Activated T-helper 17 cell treated with anti-CD3 and anti-CD28 coated beads, Interleukin-2, amount 50 U/mL, for 72 hours (primary cell): ENCODE measurements around the gene SLC25A22. TPM values are rescaled to one million over a fixed set of nuclear protein-coding genes. Genes with fewer than 3 reads are reported as not detected.

Source experiments
- ATAC-seq: fragments of 150-1000 bp; cut with Tn5 transposase; replicated peaks from 2 replicates; pipeline ENCODE4 v1.10.0; 2021; ENCODE audit warnings: mild to moderate bottlenecking, moderate library complexity
- H3K27ac Mint-ChIP-seq: one replicate; pipeline ENCODE4 v1.8.0; 2022; ENCODE audit warnings: mixed read lengths
- H3K27me3 Mint-ChIP-seq: one replicate; pipeline ENCODE4 v1.8.0; 2022; ENCODE audit warnings: mixed read lengths
- H3K36me3 Mint-ChIP-seq: one replicate; pipeline ENCODE4 v1.8.0; 2022; ENCODE audit warnings: low read depth, mild to moderate bottlenecking, mixed read lengths
- H3K4me1 Mint-ChIP-seq: one replicate; pipeline ENCODE4 v1.8.0; 2022; ENCODE audit warnings: mixed read lengths
- H3K4me3 Mint-ChIP-seq: one replicate; pipeline ENCODE4 v1.8.0; 2022; ENCODE audit warnings: mild to moderate bottlenecking, mixed read lengths
- H3K9me3 Mint-ChIP-seq: one replicate; pipeline ENCODE4 v1.8.0; 2022; ENCODE audit warnings: mixed read lengths
- total RNA-seq, 2 donors: library from RNA; stranded (reverse); gene quantifications; one replicate each; pipeline ENCODE4 v1.2.3, GENCODE V29; 2022

Gene SLC25A22
- total RNA-seq, 2 donors from 2014 or later = 27.9 to 62.2 TPM

GRCh38 chr11:829847-830294 is 31.8 kb upstream of the SLC25A22 start:
- Mint-ChIP-seq H3K4me1 (peaks cover 10% of the 10 kb centered on the region), H3K36me3 (peaks cover 7% of the 10 kb centered on the region), H3K27ac (no peak overlapping the region), H3K9me3 (no peaks in the 10 kb centered on the region), H3K27me3 (peaks cover 7% of the 10 kb centered on the region), H3K4me3 (peak overlapping the region; percentile 43)
- no peak for ATAC-seq

DNA sequence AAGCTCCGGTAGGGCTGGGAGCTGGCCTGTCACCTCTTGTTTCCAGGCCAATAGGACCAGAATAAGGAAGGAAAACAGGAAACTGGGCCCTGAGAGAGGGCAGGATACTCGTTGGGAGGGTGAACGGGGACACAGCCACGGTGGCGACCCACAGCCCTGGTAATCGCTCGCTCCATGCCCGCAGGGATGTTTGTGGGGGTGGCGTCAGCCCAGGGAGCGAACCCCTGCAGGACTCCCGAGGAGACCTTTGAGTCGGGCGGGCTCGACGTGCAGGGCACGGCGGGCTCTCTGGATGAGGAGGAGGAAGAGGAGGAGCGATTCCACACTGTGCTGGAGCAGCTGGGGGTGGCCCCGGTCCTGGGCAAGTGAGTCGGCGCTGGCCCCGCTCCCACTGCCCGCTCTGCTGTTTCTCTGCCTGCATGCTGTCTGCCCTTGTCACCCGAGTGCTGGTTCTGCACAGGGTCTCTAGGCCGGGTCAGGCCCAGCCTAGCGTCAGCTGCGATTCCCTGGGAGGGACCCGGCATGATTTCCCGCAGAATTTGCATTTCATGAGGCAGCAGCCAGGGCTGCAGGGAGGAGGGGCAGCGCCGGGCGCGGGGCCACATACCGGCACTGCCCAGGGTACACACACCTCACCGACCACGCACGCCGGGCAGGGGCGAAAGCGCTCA is 31.2 kb upstream of the SLC25A22 start:
- ATAC-seq = no peak

DNA sequence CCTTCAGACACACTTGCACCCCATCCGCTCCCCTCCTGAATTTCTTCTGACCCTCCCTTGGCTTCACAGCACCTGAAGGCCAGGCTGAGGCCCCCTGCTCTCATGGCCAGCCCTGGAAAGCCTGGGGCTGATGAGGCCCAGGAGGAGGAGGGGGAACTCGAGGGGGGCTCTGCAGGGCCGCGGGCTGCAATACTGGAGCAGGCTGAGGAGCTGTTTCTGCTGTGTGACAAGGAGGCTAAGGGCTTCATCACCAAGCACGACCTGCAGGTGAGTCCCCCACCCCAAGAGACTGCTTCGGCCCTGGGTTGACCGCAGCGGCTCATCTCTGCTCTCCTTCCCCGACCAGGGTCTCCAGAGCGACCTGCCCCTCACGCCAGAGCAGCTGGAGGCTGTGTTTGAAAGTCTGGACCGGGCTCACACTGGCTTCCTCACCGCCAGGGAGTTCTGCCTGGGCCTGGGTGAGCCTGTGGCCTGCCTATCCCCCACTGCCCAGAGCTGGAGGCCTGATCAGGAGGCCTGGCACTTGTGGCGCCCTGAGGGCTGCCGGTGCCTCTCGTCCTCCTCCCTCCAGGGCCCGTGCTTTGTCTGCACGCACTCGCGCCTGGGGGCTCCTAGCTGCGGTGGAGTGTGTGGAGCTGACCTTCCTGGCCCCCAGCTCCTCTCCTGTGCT is 30.6 kb upstream of the SLC25A22 start:
- H3K4me3 Mint-ChIP-seq = peak overlapping the region; percentile 65
- H3K4me1 Mint-ChIP-seq = peaks cover 6% of the 10 kb centered on the region

More for the DNA sequence above, 31.2 kb upstream of the SLC25A22 start:
- Mint-ChIP-seq H3K27me3 (peaks cover 7% of the 10 kb centered on the region), H3K9me3 (no peaks in the 10 kb centered on the region), H3K4me3 (peak overlapping the region; percentile 43), H3K4me1 (peaks cover 10% of the 10 kb centered on the region), H3K36me3 (peaks cover 11% of the 10 kb centered on the region), H3K27ac (no peak overlapping the region)

DNA sequence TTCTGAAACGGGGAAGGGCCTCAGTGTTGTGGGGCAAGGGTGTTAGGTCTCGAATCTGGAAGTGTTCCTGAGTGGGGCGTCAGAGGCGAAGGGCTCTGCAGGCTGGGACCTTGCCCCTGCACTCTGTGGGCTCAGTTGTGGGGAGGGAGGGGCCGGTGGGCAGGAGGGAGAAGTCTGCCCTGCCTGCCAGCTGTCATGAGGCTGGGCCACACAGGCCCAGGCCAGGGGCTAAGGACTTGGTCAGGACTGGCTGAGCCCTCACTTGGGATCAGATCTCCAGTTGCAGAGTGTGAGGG is 29.8 kb upstream of the SLC25A22 start, which contains the start of gene CRACR2B:
Gene CRACR2B (plus strand): TSS at position 23 of the 296 bp plus-strand sequence. CDS start 689 bp downstream, outside the sequence.
- Mint-ChIP-seq H3K27ac (no peak within 1 kb of the TSS), H3K36me3 (peaks cover 16% of the 10 kb centered on the region), H3K4me1 (peaks cover 6% of the 10 kb centered on the region), H3K9me3 (no peaks in the 10 kb centered on the region), H3K4me3 (peak within 1 kb of the TSS; percentile 65), H3K27me3 (peaks cover 7% of the 10 kb centered on the region)
- ATAC-seq = no peak

More for the DNA sequence above, 30.6 kb upstream of the SLC25A22 start:
- ATAC-seq = no peak
- Mint-ChIP-seq H3K27ac (no peak overlapping the region), H3K36me3 (peaks cover 11% of the 10 kb centered on the region), H3K27me3 (peaks cover 7% of the 10 kb centered on the region), H3K9me3 (no peaks in the 10 kb centered on the region)

DNA sequence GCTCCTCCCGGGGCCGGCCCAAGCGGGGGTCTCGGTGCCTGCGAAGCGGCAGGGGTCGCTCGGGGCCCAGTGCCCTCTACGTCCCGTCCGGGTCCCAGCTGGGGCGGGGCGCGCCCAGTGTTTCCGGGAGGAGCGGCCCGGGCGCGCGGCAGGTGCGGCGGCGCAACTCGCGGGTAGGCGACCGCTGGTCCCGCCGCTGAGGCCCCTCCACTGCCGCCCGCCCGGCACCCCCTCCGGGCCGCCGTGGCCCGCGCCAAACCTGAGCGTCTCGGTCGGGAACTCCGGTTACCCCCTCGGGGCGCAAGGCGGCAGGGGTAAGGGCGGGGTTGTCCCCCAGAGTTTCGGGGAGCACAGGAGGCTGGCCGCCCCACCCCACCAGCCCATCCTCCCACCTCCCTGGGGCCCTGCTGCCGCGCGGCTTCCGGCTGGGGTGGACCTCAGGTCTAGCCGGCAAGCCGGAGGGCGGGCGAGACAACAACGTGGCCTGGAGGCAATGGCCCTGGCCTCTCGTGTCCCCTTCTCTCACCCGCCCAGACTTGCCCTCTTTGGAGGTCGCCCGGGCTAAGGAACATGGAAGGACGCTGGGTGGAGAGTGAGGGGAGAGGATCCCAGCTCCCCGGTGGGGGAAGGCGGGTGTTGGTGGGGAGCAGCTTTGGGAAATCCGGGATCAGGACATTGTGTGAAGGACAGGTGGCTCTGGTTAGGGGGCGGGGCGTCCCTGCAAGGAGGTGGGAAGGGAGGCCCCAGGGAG is 29.2 kb upstream of the SLC25A22 start:
- peaks cover 6% of the 10 kb centered on the region for H3K4me1 Mint-ChIP-seq
- peaks cover 7% of the 10 kb centered on the region for H3K27me3 Mint-ChIP-seq
- peak overlapping the region; percentile 65 for H3K4me3 Mint-ChIP-seq
- no peaks in the 10 kb centered on the region for H3K9me3 Mint-ChIP-seq
- H3K27ac Mint-ChIP-seq = no peak overlapping the region
- peaks cover 16% of the 10 kb centered on the region for H3K36me3 Mint-ChIP-seq
- peak; percentile 46 for ATAC-seq

DNA sequence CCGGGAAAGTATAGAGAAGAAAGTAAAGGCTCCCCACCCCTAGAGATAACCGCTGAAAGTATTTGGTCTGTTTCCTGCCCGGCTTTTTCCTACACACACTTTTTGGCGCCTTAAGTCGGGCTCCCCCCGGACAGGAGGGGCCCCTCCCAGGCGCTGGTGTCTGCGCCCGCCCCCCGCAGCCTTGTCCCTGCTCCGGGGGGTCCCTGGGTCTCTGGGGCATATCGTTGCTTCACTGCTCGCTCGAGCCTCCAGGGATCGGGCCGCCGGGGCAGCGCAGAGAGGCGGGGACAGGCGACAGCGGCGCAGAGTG is 28.7 kb upstream of the SLC25A22 start:
- Mint-ChIP-seq H3K9me3 (no peaks in the 10 kb centered on the region), H3K27ac (no peak overlapping the region), H3K36me3 (peaks cover 16% of the 10 kb centered on the region), H3K27me3 (peaks cover 7% of the 10 kb centered on the region), H3K4me3 (peak overlapping the region; percentile 64), H3K4me1 (peaks cover 6% of the 10 kb centered on the region)
- ATAC-seq = no peak

- H3K36me3 Mint-ChIP-seq = peaks cover 16% of the 10 kb centered on the region
- H3K27ac Mint-ChIP-seq = no peak overlapping the region
- no peaks in the 10 kb centered on the region for H3K9me3 Mint-ChIP-seq
- ATAC-seq = no peak
- peaks cover 4% of the 10 kb centered on the region for H3K27me3 Mint-ChIP-seq
- H3K4me1 Mint-ChIP-seq = peaks cover 6% of the 10 kb centered on the region
- H3K4me3 Mint-ChIP-seq = peak overlapping the region; percentile 64
These were observed 28.1 kb upstream of the SLC25A22 start for GRCh38 chr11:826227-826621.

- Mint-ChIP-seq H3K4me1 (peaks cover 6% of the 10 kb centered on the region), H3K27me3 (peaks cover 4% of the 10 kb centered on the region), H3K36me3 (peaks cover 16% of the 10 kb centered on the region), H3K4me3 (no peak overlapping the region), H3K9me3 (no peaks in the 10 kb centered on the region), H3K27ac (no peak overlapping the region)
- no peak for ATAC-seq
These were observed 27.5 kb upstream of the SLC25A22 start for GRCh38 chr11:825366-826226.

GRCh38 chr11:824942-825341 is 26.9 kb upstream of the SLC25A22 start:
- no peak overlapping the region for H3K4me3 Mint-ChIP-seq
- peaks cover 16% of the 10 kb centered on the region for H3K36me3 Mint-ChIP-seq
- no peaks in the 10 kb centered on the region for H3K9me3 Mint-ChIP-seq
- H3K27ac Mint-ChIP-seq = no peak overlapping the region
- peaks cover 6% of the 10 kb centered on the region for H3K4me1 Mint-ChIP-seq
- peaks cover 4% of the 10 kb centered on the region for H3K27me3 Mint-ChIP-seq
- no peak for ATAC-seq

GRCh38 chr11:824292-824880 is 26.3 kb upstream of the SLC25A22 start:
- Mint-ChIP-seq H3K4me3 (no peak overlapping the region), H3K4me1 (peaks cover 6% of the 10 kb centered on the region), H3K36me3 (peaks cover 16% of the 10 kb centered on the region), H3K27ac (no peak overlapping the region), H3K27me3 (peaks cover 4% of the 10 kb centered on the region), H3K9me3 (no peaks in the 10 kb centered on the region)
- ATAC-seq = no peak

GRCh38 chr11:823441-824291 is 25.6 kb upstream of the SLC25A22 start:
- Mint-ChIP-seq H3K36me3 (peaks cover 16% of the 10 kb centered on the region), H3K27ac (no peak overlapping the region), H3K4me1 (peaks cover 6% of the 10 kb centered on the region), H3K9me3 (no peaks in the 10 kb centered on the region), H3K27me3 (peaks cover 4% of the 10 kb centered on the region), H3K4me3 (no peak overlapping the region)
- ATAC-seq = no peak

DNA sequence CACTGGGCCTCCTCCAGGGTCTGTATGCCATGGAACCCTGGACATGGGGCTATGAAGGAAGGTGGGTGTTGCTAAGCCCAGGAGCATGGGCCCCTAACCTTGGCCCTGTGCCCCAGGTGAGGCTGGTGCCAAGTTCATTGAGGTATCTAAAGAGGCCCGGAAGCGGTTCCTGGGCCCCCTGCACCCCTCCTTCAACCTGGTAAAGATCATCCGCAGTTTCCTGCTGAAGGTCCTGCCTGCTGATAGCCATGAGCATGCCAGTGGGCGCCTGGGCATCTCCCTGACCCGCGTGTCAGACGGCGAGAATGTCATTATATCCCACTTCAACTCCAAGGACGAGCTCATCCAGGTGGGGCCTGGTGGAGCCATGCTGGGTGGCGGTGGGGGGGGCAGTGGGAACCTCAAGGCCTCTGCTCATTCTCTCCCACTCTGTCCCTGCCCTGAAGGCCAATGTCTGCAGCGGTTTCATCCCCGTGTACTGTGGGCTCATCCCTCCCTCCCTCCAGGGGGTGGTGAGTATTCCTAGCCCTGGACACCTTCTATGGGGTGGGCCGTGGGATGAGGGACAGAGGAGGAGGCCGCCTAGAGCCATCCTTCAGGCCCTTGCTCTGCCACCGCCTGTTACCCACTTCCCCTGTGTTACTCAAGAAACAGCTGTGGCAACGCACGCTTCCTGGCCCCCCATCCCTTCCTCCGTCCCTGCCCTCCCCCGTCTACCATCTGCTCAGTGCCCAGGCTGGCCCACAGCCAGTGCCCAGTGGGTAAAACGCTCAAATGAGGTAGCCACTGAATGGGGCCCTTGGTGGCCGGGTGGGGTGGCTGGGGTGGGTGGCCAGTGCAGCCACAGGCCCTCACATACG is 23.7 kb upstream of the SLC25A22 start:
- ATAC-seq = no peak
- H3K9me3 Mint-ChIP-seq = no peaks in the 10 kb centered on the region
- no peaks in the 10 kb centered on the region for H3K4me1 Mint-ChIP-seq
- H3K27me3 Mint-ChIP-seq = no peaks in the 10 kb centered on the region
- H3K4me3 Mint-ChIP-seq = peak overlapping the region; percentile 71
- peaks cover 16% of the 10 kb centered on the region for H3K36me3 Mint-ChIP-seq
- no peak overlapping the region for H3K27ac Mint-ChIP-seq
